ENCODE measurements around the gene SOHLH1.
"Not testable (repeated sequence)": the region's sequence is repeated elsewhere in the genome, so short reads cannot be mapped to it uniquely, and the experiment has no call there.

Gene SOHLH1

GRCh38 chr9:135677641-135678168 is 21.6 kb downstream of the SOHLH1 start:
- DNase-seq (no peak), ATAC-seq (no peak)

DNA sequence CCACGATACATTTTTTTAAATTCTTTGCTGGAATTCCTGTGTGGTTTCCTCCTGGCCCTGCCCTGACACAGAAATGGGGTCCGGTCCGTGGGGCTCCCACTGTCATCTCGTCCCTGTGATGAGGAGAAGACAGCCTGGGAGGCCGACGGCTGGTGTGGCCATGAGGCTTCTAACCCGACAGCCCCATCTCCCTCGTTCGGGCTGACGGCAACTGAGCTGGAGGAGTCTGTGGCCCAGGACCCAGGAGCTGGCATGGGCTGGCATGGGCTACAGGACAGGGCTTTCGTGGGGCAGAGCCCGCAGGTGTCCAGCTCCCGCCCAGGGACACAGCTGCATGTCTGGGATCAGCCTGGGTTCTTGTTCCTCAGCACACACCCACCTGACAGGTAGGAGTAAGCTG is 22.4 kb downstream of the SOHLH1 start:
- DNase-seq (no peak), ATAC-seq (no peak)

DNA sequence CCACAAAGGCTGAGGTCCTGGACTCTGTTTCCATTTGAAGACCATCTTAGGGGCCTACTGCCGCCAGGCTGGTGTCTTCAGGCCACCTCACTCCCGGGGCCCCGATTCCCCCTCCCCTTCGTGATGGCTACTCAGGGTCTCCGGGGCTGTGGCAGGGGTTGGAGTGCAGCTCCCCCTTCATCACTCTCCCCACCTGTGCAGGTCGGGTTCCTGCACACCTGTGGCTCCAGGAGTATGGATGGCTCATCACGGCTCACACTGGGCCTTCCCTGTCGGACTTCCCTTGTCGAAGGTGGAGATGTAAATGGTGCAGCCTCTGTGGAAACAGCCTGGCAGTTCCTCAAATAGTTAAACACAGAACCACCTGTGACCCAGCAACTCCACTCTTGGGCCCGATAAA is 24.3 kb downstream of the SOHLH1 start:
- no peak for DNase-seq
- no peak for ATAC-seq

- ATAC-seq, result no peak
- DNase-seq, result no peak
These were observed 25.3 kb downstream of the SOHLH1 start for GRCh38 chr9:135673941-135674340.

DNA sequence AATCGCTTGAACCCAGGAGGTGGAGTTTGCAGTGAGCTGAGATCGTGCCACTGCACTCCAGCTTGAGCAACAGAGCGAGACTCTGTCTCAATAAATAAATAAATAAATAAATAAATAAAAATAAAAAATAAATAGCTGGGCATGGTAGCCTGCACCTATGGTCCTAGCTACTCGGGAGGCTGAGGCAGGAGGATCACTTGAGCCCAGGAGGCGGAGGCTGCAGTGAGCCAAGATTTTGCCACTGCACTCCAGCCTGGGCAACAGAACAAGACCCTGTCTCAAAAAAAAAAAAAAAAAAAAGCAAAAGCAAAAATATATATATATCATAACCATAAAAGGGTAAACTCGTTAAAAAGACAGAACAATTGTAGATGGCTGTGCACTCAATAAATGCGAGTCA is 26.5 kb downstream of the SOHLH1 start:
- not testable (repeated sequence) for DNase-seq, ATAC-seq

- no peak for DNase-seq
- no peak for ATAC-seq
These were observed 27.7 kb downstream of the SOHLH1 start for GRCh38 chr9:135671591-135672041.

DNA sequence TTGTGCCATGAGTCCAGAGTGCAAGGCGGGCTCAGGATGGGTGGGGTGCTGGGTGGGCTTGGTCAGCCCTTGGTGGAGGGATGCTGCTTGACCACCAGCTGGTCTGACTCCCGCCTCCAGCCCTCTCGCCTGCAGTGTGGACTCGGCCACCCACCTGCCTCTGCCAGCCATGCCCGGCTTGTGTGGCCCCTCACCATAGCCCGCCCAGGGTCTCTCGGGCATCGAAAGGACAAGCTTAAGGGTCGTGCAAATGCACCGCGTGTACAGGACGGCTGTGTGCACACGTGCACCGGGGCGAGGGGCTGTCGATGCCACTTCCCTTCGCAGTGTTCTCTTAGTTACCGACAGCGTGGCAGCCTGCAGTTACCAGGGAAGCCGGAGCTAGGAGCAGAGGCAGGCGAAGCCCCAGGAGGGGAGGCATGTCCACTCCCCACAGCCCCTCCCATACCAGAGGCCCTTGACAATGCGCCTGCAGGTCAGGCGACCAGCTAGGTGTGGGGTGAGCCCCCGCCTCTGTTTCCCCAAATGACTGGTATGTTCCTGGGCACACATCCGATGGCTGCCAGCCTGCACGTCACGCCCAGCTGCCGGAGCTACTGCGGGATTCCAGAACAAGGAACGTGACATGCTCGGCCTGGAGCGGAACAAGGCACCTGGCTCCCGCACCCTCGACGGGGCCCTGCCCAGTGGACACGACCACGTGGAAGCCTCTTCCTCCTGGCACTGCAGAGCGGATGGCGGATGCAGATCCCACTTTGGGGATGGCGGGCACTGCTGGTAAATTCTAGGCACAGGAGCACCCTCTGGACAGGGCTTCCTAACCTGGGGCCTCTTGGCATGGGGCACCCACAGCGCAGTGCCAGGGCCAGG is 28.3 kb downstream of the SOHLH1 start:
- ATAC-seq (no peak), DNase-seq (no peak)

DNA sequence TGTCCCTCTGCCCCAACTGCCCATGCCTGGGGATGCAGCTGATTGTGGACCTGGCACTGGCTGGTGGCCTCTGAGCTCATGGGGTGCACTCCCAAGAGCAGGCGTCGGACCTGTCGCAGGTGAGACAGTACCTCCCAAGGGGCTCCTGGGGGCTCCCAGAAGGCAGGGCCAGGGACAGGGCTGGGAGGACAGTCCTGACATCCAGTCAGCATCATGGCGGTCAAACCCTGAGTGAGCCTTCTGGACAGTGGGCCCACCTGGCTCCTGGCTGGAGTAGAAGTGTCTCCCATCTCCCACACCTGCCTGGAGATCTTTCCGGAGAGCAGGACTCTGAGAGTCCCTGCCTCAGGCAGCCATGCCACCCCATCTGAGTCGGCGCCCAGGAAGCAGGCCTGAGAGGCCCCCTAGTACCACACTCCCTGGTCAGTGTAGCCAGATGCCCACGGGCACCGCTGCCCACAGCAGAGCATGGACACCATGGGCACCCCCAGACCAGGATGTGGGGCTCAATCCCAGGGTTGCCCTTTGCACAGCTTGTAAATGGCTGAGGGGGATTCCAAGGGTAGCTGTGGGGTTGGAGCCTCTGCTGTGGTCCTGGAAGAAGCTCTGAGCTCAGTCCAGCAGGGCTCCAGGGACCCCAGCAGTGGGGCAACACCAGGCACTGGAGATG is 29.5 kb downstream of the SOHLH1 start:
- ATAC-seq, result no peak

GRCh38 chr9:135669018-135669417 is 30.3 kb downstream of the SOHLH1 start:
- not testable (repeated sequence) for ATAC-seq, DNase-seq

More for the DNA sequence above, 29.5 kb downstream of the SOHLH1 start:
- DNase-seq, result no peak

DNA sequence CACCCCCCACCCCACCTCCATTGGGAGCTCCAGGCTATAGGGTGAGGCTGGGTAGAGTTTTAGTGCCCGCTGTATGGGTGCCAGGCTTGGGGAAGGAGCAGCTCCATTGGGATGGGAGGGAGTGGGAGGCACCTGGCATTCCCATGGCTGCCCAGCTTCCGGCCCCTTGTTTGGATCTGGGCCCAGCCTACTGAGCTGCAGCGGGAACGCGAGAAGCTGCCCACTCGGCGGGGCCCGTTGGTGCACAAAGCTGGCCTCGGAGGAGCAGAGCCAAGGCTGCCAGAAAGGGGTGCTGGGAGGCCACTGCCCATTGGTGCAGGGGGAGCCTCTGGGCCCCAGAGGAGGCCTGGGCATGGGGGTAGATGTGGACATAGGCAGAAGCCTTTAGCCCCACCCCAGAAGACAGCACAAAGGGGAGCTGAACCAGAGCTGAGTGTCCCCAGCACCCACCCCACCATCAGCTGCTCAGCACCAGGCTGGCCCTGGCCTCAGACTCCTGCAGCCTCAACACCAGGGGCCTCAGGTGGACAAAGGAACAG is 31.7 kb downstream of the SOHLH1 start:
- ATAC-seq (no peak), DNase-seq (no peak)

- DNase-seq, result no peak
- no peak for ATAC-seq
These were observed 32.5 kb downstream of the SOHLH1 start for GRCh38 chr9:135666534-135667462.

DNA sequence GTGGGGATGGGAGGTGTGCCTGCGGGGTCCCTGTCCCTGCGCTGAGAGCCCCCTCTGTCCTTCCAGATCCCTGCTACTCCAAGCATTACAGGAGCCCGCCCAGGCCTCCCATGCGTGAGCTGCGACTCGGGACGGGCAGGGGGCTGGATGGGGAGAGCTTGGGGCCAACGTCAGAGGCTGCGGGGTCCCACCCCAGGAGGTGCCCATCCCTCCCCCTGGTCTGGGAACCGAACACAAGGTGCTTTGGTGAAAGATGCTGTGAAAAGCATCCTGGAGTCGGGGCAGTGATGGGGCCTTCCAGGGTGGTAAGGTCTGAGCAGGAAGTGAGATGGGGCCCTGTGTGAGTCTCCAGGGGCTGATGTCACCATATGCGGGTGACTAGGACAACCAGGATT is 33.5 kb downstream of the SOHLH1 start:
- ATAC-seq, result no peak
- no peak for DNase-seq

DNA sequence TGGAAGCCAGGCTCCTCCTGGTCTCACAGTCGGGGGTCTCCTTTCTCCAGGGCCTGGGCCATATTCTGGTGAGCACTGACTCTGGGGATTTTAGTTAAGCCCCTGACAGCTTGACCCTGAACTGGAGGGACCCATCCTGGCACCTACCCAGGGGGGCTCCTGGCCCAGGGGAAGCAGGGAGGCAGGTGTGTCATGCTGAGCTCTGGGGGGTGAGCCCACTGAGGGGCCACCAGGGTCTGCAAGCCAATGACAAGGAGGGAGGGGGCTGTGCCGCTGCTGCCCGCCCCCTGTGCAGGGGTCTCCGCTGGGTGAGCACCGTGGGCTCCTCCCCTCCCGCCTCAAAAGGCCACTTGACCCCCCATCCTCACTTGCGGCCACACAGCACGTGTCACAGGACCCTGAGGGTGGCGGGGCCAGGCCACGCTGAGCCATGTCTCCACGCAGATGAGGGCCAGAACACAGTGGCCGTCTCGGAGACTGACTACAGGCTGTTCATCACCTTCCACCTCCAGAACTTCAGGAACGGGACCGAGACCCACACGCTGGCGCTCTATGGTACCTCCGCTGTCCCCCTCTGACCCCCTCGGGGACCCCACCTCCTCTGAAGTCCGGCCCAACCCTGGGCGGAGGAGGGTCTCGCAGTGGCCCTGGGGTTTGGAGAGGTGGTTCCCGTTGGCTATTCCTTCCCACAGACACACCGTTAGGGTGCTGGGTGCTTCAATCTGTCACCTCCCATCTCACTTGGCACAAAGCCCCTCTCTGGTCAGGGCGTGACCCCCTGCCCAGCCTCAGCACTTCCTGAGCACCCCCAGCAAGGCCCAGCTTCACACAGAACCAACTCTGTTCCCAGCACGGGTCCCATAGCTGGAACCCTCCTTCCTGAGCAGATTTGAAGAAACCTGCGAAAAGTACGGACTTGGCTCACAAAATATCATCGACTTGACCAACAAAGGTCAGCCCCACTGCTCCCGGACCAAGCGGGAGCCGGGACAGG is 34.2 kb downstream of the SOHLH1 start:
- no peak for ATAC-seq

GRCh38 chr9:135664266-135664665 is 35.0 kb downstream of the SOHLH1 start:
- DNase-seq (no peak), ATAC-seq (no peak)

More for the DNA sequence above, 34.2 kb downstream of the SOHLH1 start:
- DNase-seq, result no peak

- no peak for ATAC-seq
- DNase-seq, result no peak
These were observed 35.4 kb downstream of the SOHLH1 start for GRCh38 chr9:135663857-135664256.

DNA sequence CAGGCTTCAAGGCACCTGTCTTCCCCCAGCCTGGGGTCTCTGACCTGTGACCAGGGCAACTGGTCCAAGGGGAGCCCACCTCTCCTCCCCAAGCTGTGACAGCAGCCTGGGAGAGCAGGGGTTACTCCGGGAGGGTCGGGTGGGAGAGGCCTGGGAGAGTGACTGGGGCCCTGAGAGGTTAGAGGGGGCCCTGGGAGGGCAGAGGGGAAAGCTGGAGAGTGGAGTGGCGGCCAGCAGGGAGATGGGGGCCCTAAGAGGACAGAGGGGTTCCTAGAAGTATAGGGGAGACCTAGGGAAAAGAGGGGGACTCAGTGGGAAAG is 35.9 kb downstream of the SOHLH1 start:
- ATAC-seq (no peak), DNase-seq (no peak)

- DNase-seq, result no peak
- no peak for ATAC-seq
These were observed 36.4 kb downstream of the SOHLH1 start, which contains the start of gene LCN9 for GRCh38 chr9:135662758-135663450. Gene LCN9 (plus strand): TSS chr9:135663309. CDS start chr9:135663322, 13 bp downstream.

DNA sequence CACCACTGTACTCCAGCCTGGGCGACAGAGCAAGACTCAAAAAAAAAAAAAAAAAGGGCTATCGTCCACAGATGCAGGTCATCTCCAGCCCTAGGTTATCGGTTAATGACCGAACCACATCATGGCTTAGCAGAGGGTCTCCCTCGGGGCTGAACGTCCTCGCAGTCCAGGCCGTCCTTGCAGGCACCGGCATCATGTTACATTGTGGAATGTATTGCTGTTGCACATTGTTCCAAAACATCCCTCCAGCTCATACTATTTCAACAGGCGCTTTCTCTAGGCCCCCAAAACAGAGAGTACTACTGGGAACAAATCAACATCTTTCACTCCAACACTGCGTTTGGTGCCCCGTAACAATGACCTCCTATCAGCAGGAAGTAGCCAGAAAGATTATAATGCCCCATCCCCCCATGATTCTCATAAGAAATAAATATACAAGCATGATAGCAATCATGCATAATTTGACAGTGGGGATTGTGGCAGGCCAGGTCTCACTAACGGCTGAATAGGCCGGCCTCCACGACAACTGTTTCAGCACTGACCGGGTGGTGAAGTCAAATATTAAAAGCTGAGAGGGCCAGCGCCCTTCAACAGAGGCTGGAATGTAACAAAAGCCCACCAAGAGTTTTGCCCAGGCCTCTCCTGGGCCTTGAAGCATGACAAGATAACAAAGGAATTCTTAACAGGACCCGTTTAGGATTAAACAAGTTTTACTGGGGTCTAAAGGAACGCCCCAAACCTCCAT is 37.3 kb downstream of the SOHLH1 start:
- no peak for ATAC-seq
- no peak for DNase-seq

- ATAC-seq (no peak), DNase-seq (no peak)
These were observed 38.9 kb downstream of the SOHLH1 start for GRCh38 chr9:135660407-135660806.

All from stimulated activated naive CD8-positive, alpha-beta T cell treated with anti-CD3 and anti-CD28 coated beads, Interleukin-15, Interleukin-2, amounts not matched to agents 100 U/mL and 50 U/mL, for 24 hours (primary cell).